ENCODE results near the gene TMEM128.

The TMEM128 gene

DNA sequence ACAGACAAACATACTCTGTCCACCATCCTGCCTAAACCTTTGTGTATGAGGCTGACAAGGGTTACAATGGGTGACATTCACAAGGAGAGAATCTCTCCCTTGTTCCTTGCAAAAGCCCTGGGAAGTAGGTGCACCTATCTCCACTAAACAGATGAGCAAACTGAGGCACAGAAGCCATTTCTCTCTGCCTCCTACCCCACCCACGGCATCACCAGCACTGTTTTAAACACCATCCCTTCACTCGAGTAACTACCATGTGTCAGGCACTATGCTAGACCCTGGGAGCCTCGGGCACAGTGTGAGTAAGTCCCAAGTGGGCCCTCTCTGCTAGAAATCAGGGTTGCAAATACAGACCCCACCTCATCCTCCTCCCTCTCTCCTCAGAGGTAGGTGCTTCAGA, 41.0 kb upstream of the TMEM128 start:
- TF ChIP-seq, protein P1, sequence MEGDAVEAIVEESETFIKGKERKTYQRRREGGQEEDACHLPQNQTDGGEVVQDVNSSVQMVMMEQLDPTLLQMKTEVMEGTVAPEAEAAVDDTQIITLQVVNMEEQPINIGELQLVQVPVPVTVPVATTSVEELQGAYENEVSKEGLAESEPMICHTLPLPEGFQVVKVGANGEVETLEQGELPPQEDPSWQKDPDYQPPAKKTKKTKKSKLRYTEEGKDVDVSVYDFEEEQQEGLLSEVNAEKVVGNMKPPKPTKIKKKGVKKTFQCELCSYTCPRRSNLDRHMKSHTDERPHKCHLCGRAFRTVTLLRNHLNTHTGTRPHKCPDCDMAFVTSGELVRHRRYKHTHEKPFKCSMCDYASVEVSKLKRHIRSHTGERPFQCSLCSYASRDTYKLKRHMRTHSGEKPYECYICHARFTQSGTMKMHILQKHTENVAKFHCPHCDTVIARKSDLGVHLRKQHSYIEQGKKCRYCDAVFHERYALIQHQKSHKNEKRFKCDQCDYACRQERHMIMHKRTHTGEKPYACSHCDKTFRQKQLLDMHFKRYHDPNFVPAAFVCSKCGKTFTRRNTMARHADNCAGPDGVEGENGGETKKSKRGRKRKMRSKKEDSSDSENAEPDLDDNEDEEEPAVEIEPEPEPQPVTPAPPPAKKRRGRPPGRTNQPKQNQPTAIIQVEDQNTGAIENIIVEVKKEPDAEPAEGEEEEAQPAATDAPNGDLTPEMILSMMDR (IDR thresholded peaks at IDR 0.05; ENCODE audit: low read depth, low read length), result no peak
- peak overlapping the region; percentile 91 to 97 for H3K4me3 ChIP-seq (replicated peaks in 1 of 2; ENCODE audit: low read depth in 2 of 2, low read length in 2 of 2)
- DNase-seq (ENCODE audit: low read depth in 2 of 2), result no peak

DNA sequence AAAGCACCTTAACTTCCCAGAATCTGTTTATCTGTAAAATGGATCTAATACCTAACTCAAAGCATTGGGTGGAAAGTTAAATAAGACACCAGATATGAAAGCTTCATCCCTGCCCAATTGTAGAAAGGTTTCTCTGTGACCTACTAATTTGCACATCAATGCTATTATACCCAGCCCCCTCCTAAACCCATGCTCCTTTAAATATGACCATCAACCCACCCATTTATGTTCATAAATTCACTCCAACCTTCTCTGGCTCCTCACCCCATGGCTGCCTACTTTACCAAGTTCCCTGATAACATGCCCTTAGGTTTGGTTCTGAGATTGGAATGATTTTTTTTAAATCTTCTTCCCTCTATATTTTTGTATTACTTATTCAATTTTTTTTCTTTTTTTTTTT, 40.1 kb upstream of the TMEM128 start:
- no peak overlapping the region for H3K4me3 ChIP-seq (replicated peaks in 1 of 2; ENCODE audit: low read depth in 2 of 2, low read length in 2 of 2)
- TF ChIP-seq, protein P1 (IDR thresholded peaks at IDR 0.05; ENCODE audit: low read depth, low read length), result no peak
- no peak for DNase-seq (ENCODE audit: low read depth in 2 of 2)

DNA sequence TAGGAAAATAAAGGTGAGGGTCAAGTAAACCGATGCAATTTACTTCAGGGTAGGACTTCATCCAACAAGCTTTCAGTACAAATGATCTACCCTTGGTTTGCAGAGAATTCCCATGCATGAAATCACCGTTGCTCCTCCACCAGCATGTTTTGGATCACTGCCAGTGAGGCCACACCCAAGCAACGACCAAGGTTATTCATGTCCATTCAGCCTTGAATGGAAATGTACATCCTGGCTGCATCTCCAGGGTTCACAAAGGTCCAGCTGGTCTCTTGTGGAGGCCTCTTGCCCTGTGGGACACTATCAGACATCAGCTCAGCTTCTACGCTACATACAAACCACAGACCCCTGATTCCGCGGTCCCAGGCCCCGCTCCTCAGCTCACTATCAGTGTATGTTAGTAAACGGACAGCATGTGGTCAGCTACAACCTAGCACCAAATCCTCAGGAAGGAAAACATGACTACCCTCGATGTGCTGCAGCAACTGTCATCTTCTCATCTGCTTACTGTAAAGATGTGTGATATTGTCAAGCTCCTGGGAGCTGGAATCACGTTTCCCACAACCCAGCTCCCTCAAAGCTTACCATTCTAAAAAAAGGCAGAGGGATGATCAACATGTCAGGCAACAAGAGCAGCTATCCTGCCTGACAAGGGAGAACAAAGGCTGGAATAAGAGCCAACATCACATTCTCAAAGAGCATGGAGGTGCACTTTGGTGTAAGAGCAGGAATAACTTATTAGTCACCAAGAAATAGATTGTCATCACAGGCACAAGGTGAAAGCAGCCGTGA, 37.0 kb upstream of the TMEM128 start:
- H3K4me3 ChIP-seq (replicated peaks in 1 of 2; ENCODE audit: low read depth in 2 of 2, low read length in 2 of 2), result no peak overlapping the region
- DNase-seq (ENCODE audit: low read depth in 2 of 2), result peak; percentile 54 to 69
- TF ChIP-seq, protein P1 (IDR thresholded peaks at IDR 0.05; ENCODE audit: low read depth, low read length), result no peak

DNA sequence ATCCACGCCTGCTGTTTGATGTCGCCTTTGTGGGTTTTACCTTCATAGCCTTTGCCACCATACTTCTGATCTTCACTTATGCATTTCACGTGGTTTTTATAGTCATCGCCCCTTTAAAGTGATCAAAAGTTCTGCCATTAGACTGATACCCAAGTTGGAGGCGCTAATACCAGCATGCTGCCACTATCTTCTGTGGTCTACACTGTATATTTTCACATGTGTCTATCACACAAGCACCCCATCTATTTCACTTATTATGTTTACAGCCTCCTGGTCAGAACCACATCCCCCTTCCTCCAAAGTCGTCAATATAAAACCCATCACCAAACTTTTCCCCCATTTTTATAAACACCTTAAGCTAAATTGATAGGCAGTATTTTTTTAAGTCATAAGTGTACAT, 33.8 kb upstream of the TMEM128 start:
- TF ChIP-seq, protein P1 (IDR thresholded peaks at IDR 0.05; ENCODE audit: low read depth, low read length), result no peak
- H3K4me3 ChIP-seq (replicated peaks in 1 of 2; ENCODE audit: low read depth in 2 of 2, low read length in 2 of 2), result no peak overlapping the region
- DNase-seq (ENCODE audit: low read depth in 2 of 2), result no peak

DNA sequence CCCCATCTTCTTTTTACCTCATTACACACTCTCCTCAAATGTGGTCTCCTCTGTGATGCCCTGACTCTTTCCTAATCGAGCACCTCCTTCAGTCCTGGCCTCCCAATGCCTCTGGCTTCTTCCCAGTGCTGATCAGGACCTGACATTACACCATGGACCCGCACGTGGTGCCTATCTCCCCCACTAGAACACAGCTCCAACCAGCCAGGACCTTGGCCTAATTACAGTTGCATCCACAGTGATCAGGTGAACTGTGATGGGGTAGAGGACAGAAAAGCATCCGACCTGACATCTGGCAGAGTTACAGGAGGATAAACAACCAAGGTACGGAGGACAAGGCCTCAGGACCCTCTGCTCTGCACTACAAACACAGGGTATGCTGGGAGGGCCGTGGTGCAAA, 29.5 kb upstream of the TMEM128 start:
- H3K4me3 ChIP-seq (replicated peaks in 1 of 2; ENCODE audit: low read depth in 2 of 2, low read length in 2 of 2), result no peak overlapping the region
- DNase-seq (ENCODE audit: low read depth in 2 of 2), result no peak
- TF ChIP-seq, protein P1 (IDR thresholded peaks at IDR 0.05; ENCODE audit: low read depth, low read length), result no peak

DNA sequence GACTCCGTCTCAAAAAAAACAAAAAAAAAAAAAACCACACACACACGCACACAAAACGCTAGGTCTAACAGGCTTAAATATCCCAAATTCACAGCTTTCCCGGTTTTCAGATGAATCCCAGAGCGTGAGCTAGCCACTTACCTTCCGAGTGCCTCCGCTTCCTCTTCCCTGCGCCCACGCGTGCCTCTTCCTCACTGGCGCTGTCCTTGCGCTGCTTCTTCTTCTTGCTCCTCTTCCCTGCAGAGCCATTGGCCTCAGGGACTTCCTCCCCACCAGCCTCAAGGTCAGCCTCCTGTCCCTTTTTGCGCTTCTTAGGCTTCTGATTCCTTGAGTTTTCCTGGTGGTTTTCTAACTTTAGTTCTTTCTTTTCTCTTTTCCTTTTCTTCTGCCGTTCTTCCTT, 26.2 kb upstream of the TMEM128 start:
- H3K4me3 ChIP-seq (replicated peaks in 1 of 2; ENCODE audit: low read depth in 2 of 2, low read length in 2 of 2), result no peak overlapping the region
- no peak for DNase-seq (ENCODE audit: low read depth in 2 of 2)
- TF ChIP-seq, protein P1 (IDR thresholded peaks at IDR 0.05; ENCODE audit: low read depth, low read length), result no peak

DNA sequence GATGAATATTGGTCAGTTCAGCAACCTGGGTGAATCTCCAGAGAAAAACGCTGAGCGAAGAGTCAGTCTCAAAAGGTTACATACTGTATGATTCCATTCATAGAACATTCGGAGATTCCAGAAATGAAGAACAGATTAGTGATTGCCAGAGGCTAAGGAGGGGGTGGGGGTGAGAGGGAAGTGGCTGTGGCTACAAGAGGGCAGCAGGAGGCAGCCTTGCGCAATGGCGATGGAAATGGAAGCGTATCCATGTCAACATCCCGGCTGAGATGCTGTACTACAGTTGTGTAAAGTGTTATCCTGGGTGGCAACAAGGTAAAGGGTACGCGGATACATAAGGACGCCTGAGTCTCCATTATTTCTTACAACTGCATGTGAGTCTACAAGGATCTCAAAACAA, 23.9 kb upstream of the TMEM128 start:
- TF ChIP-seq, protein P1 (IDR thresholded peaks at IDR 0.05; ENCODE audit: low read depth, low read length), result no peak
- peak; percentile 11 to 41 for DNase-seq (ENCODE audit: low read depth in 2 of 2)
- no peak overlapping the region for H3K4me3 ChIP-seq (replicated peaks in 1 of 2; ENCODE audit: low read depth in 2 of 2, low read length in 2 of 2)

Data from cardiac fibroblast (primary cell).